HepG2 (cell line): ENCODE data around the gene FCAMR.

Source experiments
- EZH2 ChIP-seq: conservative IDR thresholded peaks from 2 replicates; pipeline ENCODE4 v1.6.1; 2012; ENCODE audit warnings: mild to moderate bottlenecking, low read depth, low read length, moderate library complexity
- MED1 ChIP-seq: sonication (generic); formaldehyde crosslinking; IDR thresholded peaks from 2 replicates; pipeline ENCODE4 v1.4.0; 2020; ENCODE audit warnings: missing genetic modification reagents
- MTF2 ChIP-seq: sonication (generic); formaldehyde crosslinking; IDR thresholded peaks from 2 replicates; pipeline ENCODE4 v1.5.0; 2020; ENCODE audit warnings: missing genetic modification reagents, borderline replicate concordance
- SIN3B ChIP-seq: fragments of 150-350 bp; IDR thresholded peaks from 2 replicates; pipeline ENCODE4 v1.6.1; 2014; ENCODE audit warnings: low read length
- ZNF431 ChIP-seq: sonication (generic); formaldehyde crosslinking; IDR thresholded peaks from 2 replicates; pipeline ENCODE4 v1.9.0; 2022; ENCODE audit warnings: missing genetic modification reagents, low read depth, mild to moderate bottlenecking, borderline replicate concordance
- TF ChIP-seq, protein P1 (sequence below): sonication (generic); formaldehyde crosslinking; IDR thresholded peaks from 2 replicates; pipeline ENCODE4 v1.5.0; 2020; ENCODE audit warnings: mild to moderate bottlenecking, missing genetic modification reagents, moderate library complexity

DNA sequence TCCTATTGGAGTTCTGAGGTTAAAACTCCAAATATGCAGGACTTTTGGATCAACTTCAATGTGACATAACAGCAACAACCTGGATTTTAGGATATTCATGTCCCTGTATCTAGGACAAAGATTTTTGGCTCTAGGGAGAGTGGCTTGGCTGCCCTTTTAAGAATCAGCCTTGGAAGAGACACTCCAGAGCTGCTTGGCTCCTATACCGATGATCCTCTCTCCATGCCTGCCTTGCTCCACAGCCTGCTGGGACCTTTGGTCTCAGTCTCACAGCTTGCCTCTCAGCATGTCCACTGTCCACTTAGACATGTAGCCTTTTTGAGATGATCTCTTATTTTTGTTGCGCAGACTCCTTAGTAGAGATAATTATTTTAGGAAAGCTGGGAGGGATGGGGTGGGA, 44.0 kb downstream of the FCAMR start:
- TF ChIP-seq EZH2 (no peak), MTF2 (CRISPR knock-in tag) (no peak), ZNF431 (CRISPR knock-in tag) (no peak), MED1 (CRISPR knock-in tag) (no peak), SIN3B (no peak)
- TF ChIP-seq, protein P1, sequence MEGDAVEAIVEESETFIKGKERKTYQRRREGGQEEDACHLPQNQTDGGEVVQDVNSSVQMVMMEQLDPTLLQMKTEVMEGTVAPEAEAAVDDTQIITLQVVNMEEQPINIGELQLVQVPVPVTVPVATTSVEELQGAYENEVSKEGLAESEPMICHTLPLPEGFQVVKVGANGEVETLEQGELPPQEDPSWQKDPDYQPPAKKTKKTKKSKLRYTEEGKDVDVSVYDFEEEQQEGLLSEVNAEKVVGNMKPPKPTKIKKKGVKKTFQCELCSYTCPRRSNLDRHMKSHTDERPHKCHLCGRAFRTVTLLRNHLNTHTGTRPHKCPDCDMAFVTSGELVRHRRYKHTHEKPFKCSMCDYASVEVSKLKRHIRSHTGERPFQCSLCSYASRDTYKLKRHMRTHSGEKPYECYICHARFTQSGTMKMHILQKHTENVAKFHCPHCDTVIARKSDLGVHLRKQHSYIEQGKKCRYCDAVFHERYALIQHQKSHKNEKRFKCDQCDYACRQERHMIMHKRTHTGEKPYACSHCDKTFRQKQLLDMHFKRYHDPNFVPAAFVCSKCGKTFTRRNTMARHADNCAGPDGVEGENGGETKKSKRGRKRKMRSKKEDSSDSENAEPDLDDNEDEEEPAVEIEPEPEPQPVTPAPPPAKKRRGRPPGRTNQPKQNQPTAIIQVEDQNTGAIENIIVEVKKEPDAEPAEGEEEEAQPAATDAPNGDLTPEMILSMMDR (CRISPR knock-in tag), result no peak
